CD4-positive, alpha-beta T cell (primary cell): ENCODE measurements around the gene ACKR1. TPM values are rescaled to one million over a fixed set of nuclear protein-coding genes. Genes with fewer than 3 reads are reported as not detected.

Experiments used
- ATAC-seq: fragments of 200-7000 bp; cut with Tn5 transposase; one replicate; pipeline ENCODE4 v1.10.0; 2022; ENCODE audit warnings: mild to moderate bottlenecking; ENCODE audit not compliant: poor library complexity
- CTCF ChIA-PET: fragments of 350-600 bp; sonication (Branson Sonifier 250); formaldehyde crosslinking; loops from one replicate; lab custom pipeline; 2021; ENCODE audit warnings: antibody characterized with exemption, inconsistent platforms; lab: Charles Lee
- POLR2A ChIA-PET: fragments of 350-600 bp; sonication (Branson Sonifier 250); formaldehyde crosslinking; loops from one replicate; lab custom pipeline; 2021; ENCODE audit warnings: antibody characterized with exemption, inconsistent platforms; lab: Charles Lee
- DNase-seq, 14 experiments: peaks; one replicate each; pipeline ENCODE4 v3.0.0-alpha.2; 2013 to 2020; ENCODE audit warnings: mixed read lengths in 2 of 14
- H3K27ac ChIP-seq, 2 donors: one replicate each; pipeline versions ENCODE4 v1.5.1 to v1.7.0; 2013; ENCODE audit warnings: low read length in 2 of 2, low read depth in 1 of 2, mild to moderate bottlenecking in 1 of 2
- H3K27me3 ChIP-seq, 2 experiments: 1 replicate in 1 of 2; 2 replicates in 1 of 2; pipeline versions ENCODE4 v1.6.1 to v1.7.0; 2013; ENCODE audit warnings: low read length in 2 of 2, control low read depth in 1 of 2, mild to moderate bottlenecking in 1 of 2, moderate library complexity in 1 of 2; ENCODE audit not compliant: insufficient read depth in 2 of 2, control insufficient read depth in 1 of 2
- H3K36me3 ChIP-seq: one replicate; pipeline ENCODE4 v1.6.1; 2013; ENCODE audit warnings: low read length, control low read depth; ENCODE audit not compliant: insufficient read depth
- H3K4me1 ChIP-seq: one replicate; pipeline ENCODE4 v1.6.1; 2013; ENCODE audit warnings: low read length, control low read depth; ENCODE audit not compliant: insufficient read depth
- H3K4me3 ChIP-seq: one replicate; pipeline ENCODE4 v1.5.1; 2013; ENCODE audit warnings: mild to moderate bottlenecking, low read length, moderate library complexity
- H3K9me3 ChIP-seq, 2 experiments: 1 replicate in 1 of 2; 2 replicates in 1 of 2; pipeline versions ENCODE4 v1.6.1 to v1.7.0; 2013; ENCODE audit warnings: low read length in 2 of 2, mild to moderate bottlenecking in 2 of 2, control low read depth in 1 of 2, moderate library complexity in 1 of 2; ENCODE audit not compliant: control insufficient read depth in 1 of 2, insufficient read depth in 1 of 2
- H3K27ac Mint-ChIP-seq: one replicate; pipeline ENCODE4 v1.8.0; 2020; ENCODE audit warnings: mixed read lengths
- H3K27me3 Mint-ChIP-seq: one replicate; pipeline ENCODE4 v1.8.0; 2021; ENCODE audit warnings: mixed read lengths
- H3K36me3 Mint-ChIP-seq: one replicate; pipeline ENCODE4 v1.8.0; 2021; ENCODE audit warnings: low read depth, mixed read lengths
- H3K4me1 Mint-ChIP-seq: one replicate; pipeline ENCODE4 v1.8.0; 2021; ENCODE audit warnings: low read depth, mixed read lengths
- H3K4me3 Mint-ChIP-seq: one replicate; pipeline ENCODE4 v1.8.0; 2020; ENCODE audit warnings: mild to moderate bottlenecking, mixed read lengths
- H3K9me3 Mint-ChIP-seq: one replicate; pipeline ENCODE4 v1.8.0; 2020; ENCODE audit warnings: mixed read lengths
- intact Hi-C, 2 experiments: fragments of 100-400 bp; cut with DNase I in 1 of 2; cut with micrococcal nuclease in 1 of 2; formaldehyde crosslinking; loops; one replicate each; pipeline versions ENCODE4 v1.15.1 to v1.9.0; 2023 to 2025; cut with DNase I, micrococcal nuclease
- total RNA-seq, 174 experiments: library from RNA in 2 of 174; stranded (reverse) in 2 of 174; gene quantifications; one replicate each; pipeline ENCODE4 v1.2.3 and lab custom pipeline; 2021 to 2026
- TF ChIP-seq, protein P1 (sequence below): fragments of 200-600 bp; IDR thresholded peaks from one replicate; pipeline ENCODE4 v1.8.0; 2022; ENCODE audit warnings: antibody characterized with exemption, mild to moderate bottlenecking

Gene ACKR1
- total RNA-seq, 2 experiments from 2014 or later: not detected

DNA sequence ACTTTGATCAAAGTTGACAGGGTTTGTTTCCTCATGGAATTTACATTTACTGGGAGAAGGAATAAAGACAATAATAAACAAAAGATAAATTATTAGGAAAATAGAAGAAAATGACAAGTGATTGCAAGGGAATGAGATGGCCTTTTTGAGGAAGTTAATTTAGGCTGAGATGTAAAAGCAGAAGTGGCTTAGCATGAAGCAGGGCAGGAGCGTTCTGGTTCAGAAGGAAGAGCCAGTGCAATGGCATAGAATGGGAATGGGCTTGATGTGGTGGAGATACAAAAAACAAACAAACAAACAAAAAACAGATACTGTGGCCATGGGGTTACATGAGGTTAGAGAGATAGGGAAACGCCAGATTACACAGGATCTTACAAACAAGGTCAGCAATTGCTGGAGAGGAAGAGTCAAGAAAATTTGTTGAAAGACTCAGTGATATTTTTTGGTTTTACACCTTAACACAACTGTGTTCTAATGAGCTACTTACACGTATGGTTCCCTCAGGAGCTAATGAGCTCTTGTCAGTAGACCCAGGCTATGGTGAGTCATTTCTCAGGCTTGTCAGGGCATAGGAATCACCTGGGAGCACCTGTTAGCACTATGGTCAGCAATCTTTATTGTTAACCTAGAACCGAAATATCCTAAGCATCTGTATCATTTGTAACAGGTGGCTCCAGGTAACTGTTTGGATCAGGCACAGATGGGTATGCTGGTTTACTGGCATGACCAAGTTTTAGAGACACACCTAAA, 42.0 kb upstream of the ACKR1 start:
- POLR2A ChIA-PET: no interaction called here
- no peak for ATAC-seq
- no peaks in the 10 kb centered on the region for H3K4me1 Mint-ChIP-seq

DNA sequence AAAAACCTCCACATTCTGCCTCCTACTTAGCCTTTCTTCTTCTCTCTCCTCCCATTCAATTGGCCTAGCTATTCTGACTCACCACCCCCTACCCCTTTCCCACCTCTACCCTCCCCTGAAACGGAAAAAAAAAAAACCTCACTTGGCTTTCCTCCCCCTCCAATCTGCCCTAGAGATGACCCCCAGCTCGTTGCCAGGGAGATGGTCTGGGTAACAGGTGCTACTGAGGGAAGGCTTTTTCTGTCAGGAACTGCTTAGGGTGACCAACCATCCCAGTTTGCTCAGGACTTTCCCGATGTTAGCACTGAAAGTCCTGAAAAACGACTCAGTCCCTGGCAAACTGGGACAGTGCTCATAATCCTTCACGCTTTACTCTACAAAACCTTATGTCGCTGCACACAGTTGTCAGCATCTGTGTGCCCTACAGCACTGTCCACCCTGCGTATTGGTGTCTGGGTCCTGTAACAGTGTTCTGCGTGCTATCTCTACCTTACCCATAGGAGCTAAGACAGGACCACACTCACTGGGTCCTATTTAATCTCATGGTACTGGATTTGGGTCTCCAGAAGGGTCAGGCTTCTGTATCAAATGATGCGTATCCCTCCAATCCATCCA, 41.0 kb upstream of the ACKR1 start:
- ATAC-seq: no peak
- no peaks in the 10 kb centered on the region for H3K9me3 ChIP-seq
- no peak overlapping the region for H3K27ac Mint-ChIP-seq
- H3K27me3 Mint-ChIP-seq: peaks cover 83% of the 10 kb centered on the region
- no peak overlapping the region for H3K27ac ChIP-seq
- H3K4me1 ChIP-seq: no peaks in the 10 kb centered on the region
- DNase-seq: no peak
- POLR2A ChIA-PET: no interaction called here
- TF ChIP-seq, protein P1, sequence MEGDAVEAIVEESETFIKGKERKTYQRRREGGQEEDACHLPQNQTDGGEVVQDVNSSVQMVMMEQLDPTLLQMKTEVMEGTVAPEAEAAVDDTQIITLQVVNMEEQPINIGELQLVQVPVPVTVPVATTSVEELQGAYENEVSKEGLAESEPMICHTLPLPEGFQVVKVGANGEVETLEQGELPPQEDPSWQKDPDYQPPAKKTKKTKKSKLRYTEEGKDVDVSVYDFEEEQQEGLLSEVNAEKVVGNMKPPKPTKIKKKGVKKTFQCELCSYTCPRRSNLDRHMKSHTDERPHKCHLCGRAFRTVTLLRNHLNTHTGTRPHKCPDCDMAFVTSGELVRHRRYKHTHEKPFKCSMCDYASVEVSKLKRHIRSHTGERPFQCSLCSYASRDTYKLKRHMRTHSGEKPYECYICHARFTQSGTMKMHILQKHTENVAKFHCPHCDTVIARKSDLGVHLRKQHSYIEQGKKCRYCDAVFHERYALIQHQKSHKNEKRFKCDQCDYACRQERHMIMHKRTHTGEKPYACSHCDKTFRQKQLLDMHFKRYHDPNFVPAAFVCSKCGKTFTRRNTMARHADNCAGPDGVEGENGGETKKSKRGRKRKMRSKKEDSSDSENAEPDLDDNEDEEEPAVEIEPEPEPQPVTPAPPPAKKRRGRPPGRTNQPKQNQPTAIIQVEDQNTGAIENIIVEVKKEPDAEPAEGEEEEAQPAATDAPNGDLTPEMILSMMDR: no peak
- no peaks in the 10 kb centered on the region for H3K4me1 Mint-ChIP-seq
- H3K4me3 ChIP-seq: no peak overlapping the region
- CTCF ChIA-PET: no interaction called here
- H3K4me3 Mint-ChIP-seq: no peak overlapping the region
- H3K9me3 Mint-ChIP-seq: no peaks in the 10 kb centered on the region
- intact Hi-C loops: loop anchor here in 1 of 2 experiments (5.0 to 10.0 kb wide), 2 partner anchors 729 to 841 kb away; no protein-coding TSS in a partner anchor
- H3K27me3 ChIP-seq: peaks cover 5 to 51% of the 10 kb centered on the region in 2 experiments
- no peaks in the 10 kb centered on the region for H3K36me3 Mint-ChIP-seq
- H3K36me3 ChIP-seq: no peaks in the 10 kb centered on the region

More for the DNA sequence above, 42.0 kb upstream of the ACKR1 start:
- Histone ChIP-seq H3K9me3 (no peaks in the 10 kb centered on the region), H3K4me1 (no peaks in the 10 kb centered on the region), H3K4me3 (no peak overlapping the region), H3K27ac (no peak overlapping the region), H3K36me3 (no peaks in the 10 kb centered on the region), H3K27me3 (peaks cover 0 to 47% of the 10 kb centered on the region in 2 experiments)
- intact Hi-C loops: loop anchor here in 1 of 2 experiments (5.0 to 10.0 kb wide), 2 partner anchors 730 to 842 kb away; no protein-coding TSS in a partner anchor
- CTCF ChIA-PET: no interaction called here
- no peaks in the 10 kb centered on the region for H3K9me3 Mint-ChIP-seq
- DNase-seq: peak in 1 of 14 experiments; percentile 9
- no peaks in the 10 kb centered on the region for H3K36me3 Mint-ChIP-seq
- TF ChIP-seq, protein P1: no peak
- H3K27ac Mint-ChIP-seq: no peak overlapping the region
- H3K27me3 Mint-ChIP-seq: peaks cover 76% of the 10 kb centered on the region
- no peak overlapping the region for H3K4me3 Mint-ChIP-seq

DNA sequence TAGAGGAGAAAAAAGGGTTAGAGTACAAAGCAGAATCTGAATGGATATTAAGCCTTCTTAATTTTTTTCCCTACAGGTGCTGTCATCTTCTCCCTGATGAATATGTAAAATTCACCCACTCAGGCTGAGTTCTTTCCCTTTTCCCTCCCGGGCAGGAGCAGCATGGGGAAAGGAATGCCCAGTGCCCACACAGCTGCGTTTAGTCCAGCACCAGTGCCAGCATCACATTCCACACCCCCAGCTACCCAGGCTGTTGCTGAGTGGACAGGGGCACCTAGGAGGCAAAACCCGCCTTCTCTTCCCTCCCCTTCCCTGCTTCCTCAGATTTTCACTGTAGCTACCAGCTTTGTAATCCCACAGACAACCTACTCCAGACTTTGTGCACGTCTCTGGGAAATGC, 36.6 kb upstream of the ACKR1 start:
- H3K36me3 ChIP-seq: no peaks in the 10 kb centered on the region
- Mint-ChIP-seq H3K36me3 (no peaks in the 10 kb centered on the region), H3K9me3 (no peaks in the 10 kb centered on the region), H3K4me3 (no peak overlapping the region), H3K4me1 (no peaks in the 10 kb centered on the region), H3K27me3 (peaks cover 78% of the 10 kb centered on the region), H3K27ac (no peak overlapping the region)
- H3K4me1 ChIP-seq: no peaks in the 10 kb centered on the region
- ChIA-PET POLR2A (no interaction called here), CTCF (no interaction called here)
- DNase-seq (no peak), ATAC-seq (no peak)
- TF ChIP-seq, protein P1: no peak
- H3K9me3 ChIP-seq: peaks cover 0 to 10% of the 10 kb centered on the region in 2 experiments
- H3K4me3 ChIP-seq: no peak overlapping the region
- H3K27ac ChIP-seq: no peak overlapping the region
- intact Hi-C loops: loop anchor here in 1 of 2 experiments (10.0 kb wide), 1 partner anchor 837 kb away; no protein-coding TSS in a partner anchor
- H3K27me3 ChIP-seq: peaks cover 40 to 68% of the 10 kb centered on the region in 2 experiments
